Breast epithelium (tissue), 3 donors: Measurements from ENCODE around the gene HDHD2.

Experiments used
- POLR2A ChIP-seq: fragments of 450-650 bp; IDR thresholded peaks from one replicate; pipeline ENCODE4 v1.6.1; 2016; ENCODE audit warnings: antibody characterized with exemption, mild to moderate bottlenecking, moderate library complexity
- TF ChIP-seq, protein P1 (sequence below), 3 donors: fragments of 450-650 bp; IDR thresholded peaks; one replicate each; pipeline ENCODE4 v1.5.1; 2016 to 2017; ENCODE audit warnings: antibody characterized with exemption in 3 of 3, mild to moderate bottlenecking in 3 of 3, moderate library complexity in 3 of 3

DNA sequence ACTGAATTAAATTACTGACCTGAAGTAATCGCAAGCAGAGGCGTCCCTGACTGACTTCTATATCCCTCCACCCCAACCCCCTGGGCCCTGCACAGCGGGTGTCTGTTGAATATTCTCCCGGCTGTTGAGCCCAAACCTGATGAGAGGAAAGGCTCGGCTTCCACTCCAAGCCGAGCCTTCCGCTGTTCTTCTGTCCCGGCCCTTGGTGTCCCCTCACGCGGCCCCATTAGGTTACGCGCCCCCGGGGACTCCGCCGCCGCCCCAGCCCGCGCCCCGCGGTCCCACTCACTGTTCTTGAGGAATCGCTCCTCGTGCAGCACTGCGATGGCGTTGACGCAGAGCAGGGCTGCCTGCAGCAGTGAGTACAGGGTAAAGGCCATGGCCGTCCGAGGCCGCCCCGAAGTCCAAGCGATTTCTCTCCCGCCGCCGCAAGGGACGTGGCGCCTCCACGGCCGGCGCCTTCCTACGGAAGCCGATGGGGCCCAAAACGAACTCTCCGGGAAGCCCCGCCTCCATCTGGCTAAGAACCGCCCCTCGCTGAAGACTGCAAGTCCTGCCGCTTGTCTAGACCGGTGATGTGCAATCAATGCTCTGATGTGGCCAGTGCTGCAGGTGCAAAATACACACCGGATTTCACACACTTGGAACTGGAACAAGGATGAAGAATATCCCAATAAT, 25.7 kb upstream of the HDHD2 start, which contains the start of gene IER3IP1:
- TF ChIP-seq, protein P1, sequence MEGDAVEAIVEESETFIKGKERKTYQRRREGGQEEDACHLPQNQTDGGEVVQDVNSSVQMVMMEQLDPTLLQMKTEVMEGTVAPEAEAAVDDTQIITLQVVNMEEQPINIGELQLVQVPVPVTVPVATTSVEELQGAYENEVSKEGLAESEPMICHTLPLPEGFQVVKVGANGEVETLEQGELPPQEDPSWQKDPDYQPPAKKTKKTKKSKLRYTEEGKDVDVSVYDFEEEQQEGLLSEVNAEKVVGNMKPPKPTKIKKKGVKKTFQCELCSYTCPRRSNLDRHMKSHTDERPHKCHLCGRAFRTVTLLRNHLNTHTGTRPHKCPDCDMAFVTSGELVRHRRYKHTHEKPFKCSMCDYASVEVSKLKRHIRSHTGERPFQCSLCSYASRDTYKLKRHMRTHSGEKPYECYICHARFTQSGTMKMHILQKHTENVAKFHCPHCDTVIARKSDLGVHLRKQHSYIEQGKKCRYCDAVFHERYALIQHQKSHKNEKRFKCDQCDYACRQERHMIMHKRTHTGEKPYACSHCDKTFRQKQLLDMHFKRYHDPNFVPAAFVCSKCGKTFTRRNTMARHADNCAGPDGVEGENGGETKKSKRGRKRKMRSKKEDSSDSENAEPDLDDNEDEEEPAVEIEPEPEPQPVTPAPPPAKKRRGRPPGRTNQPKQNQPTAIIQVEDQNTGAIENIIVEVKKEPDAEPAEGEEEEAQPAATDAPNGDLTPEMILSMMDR (IDR thresholded peaks at IDR 0.05): peak in 1 of 3 donors; percentile 20
- TF ChIP-seq POLR2A: no peak
